GM10847 (cell line): ENCODE results near the gene IL12B.

ENCODE experiments used
- POLR2A ChIP-seq: IDR thresholded peaks from 2 replicates; pipeline ENCODE4 v1.6.1; 2011; ENCODE audit not compliant: insufficient read length; ENCODE audit errors: extremely low read depth

Gene IL12B

GRCh38 chr5:159336586-159336985 is 6.3 kb upstream of the IL12B start:
- TF ChIP-seq POLR2A, result no peak

GRCh38 chr5:159333545-159333925 is 3.2 kb upstream of the IL12B start:
- TF ChIP-seq POLR2A, result no peak

- no peak for TF ChIP-seq POLR2A
These were observed 2.7 kb upstream of the IL12B start for GRCh38 chr5:159332800-159333544.

- no peak for TF ChIP-seq POLR2A
These were observed 1.0 kb upstream of the IL12B start for GRCh38 chr5:159331093-159331973.

GRCh38 chr5:159324986-159325385 is 5.3 kb downstream of the IL12B start:
- no peak for TF ChIP-seq POLR2A

GRCh38 chr5:159324102-159324755 is 6.1 kb downstream of the IL12B start:
- TF ChIP-seq POLR2A, result no peak

GRCh38 chr5:159322180-159322579 is 8.1 kb downstream of the IL12B start:
- TF ChIP-seq POLR2A, result no peak

GRCh38 chr5:159319832-159320231 is 10.5 kb downstream of the IL12B start:
- TF ChIP-seq POLR2A, result no peak

- TF ChIP-seq POLR2A, result no peak
These were observed 10.9 kb downstream of the IL12B start for GRCh38 chr5:159319363-159319762.

- no peak for TF ChIP-seq POLR2A
These were observed 11.8 kb downstream of the IL12B start for GRCh38 chr5:159318448-159318847.

- no peak for TF ChIP-seq POLR2A
These were observed 12.4 kb downstream of the IL12B start for GRCh38 chr5:159317849-159318248.

GRCh38 chr5:159316519-159317383 is 13.5 kb downstream of the IL12B start:
- TF ChIP-seq POLR2A, result no peak

GRCh38 chr5:159313197-159313596 is 17.1 kb downstream of the IL12B start:
- no peak for TF ChIP-seq POLR2A

GRCh38 chr5:159311063-159311462 is 19.2 kb downstream of the IL12B start:
- no peak for TF ChIP-seq POLR2A

GRCh38 chr5:159310511-159310910 is 19.8 kb downstream of the IL12B start:
- no peak for TF ChIP-seq POLR2A
